Panc1 (cell line): Measurements from ENCODE around the gene MAGI2. TPM values are rescaled to one million over a fixed set of nuclear protein-coding genes. Genes with fewer than 3 reads are reported as not detected.

ENCODE experiments used
- ATAC-seq: fragments of 200-7000 bp; cut with Tn5 transposase; 2 replicates; pipeline ENCODE4 v1.9.1; 2020; ENCODE audit warnings: mild to moderate bottlenecking, moderate library complexity
- BruUV-seq: library from RNA; stranded (reverse); fragments of 400-500 nt; replicated peaks from 2 replicates; lab custom pipeline; 2021; lab: Mats Ljungman, UMichigan
- CTCF ChIA-PET: fragments of 300-600 bp; sonication (Branson Sonifier 250); formaldehyde crosslinking; loops from one replicate; lab custom pipeline; 2022; ENCODE audit warnings: antibody characterized with exemption; lab: Charles Lee
- POLR2A ChIA-PET: fragments of 300-600 bp; sonication (Branson Sonifier 250); formaldehyde crosslinking; loops from one replicate; lab custom pipeline; 2022; ENCODE audit warnings: antibody characterized with exemption; lab: Charles Lee
- DNase-seq: peaks from one replicate; pipeline ENCODE4 v3.0.0-alpha.2; 2010; ENCODE audit warnings: low read depth, low spot score
- H3K27ac ChIP-seq: 2 replicates; pipeline ENCODE4 v1.5.1; 2011; ENCODE audit warnings: mild to moderate bottlenecking, low read length, inconsistent platforms
- H3K27me3 ChIP-seq: fragments of 200-500 bp; sonication (Bioruptor generic); 2 replicates; pipeline ENCODE4 v1.6.0; 2014; ENCODE audit warnings: low read length, inconsistent platforms; ENCODE audit not compliant: control insufficient read depth, insufficient read depth
- H3K36me3 ChIP-seq: fragments of 200-500 bp; sonication (Bioruptor generic); 2 replicates; pipeline ENCODE4 v1.5.1; 2014; ENCODE audit warnings: inconsistent platforms, mild to moderate bottlenecking, low read length, moderate library complexity; ENCODE audit not compliant: control insufficient read depth, insufficient read depth
- H3K4me1 ChIP-seq: 2 replicates; pipeline ENCODE4 v1.5.1; 2011; ENCODE audit warnings: inconsistent platforms, mild to moderate bottlenecking, low read length, moderate library complexity; ENCODE audit not compliant: control insufficient read depth, insufficient read depth
- H3K4me3 ChIP-seq, 2 experiments: 2 replicates each; pipeline ENCODE4 v1.5.1; 2011 to 2012; ENCODE audit warnings: low read depth in 2 of 2, low read length in 2 of 2, mild to moderate bottlenecking in 2 of 2, inconsistent platforms in 1 of 2, moderate library complexity in 1 of 2
- H3K9me3 ChIP-seq: fragments of 200-500 bp; sonication (Bioruptor generic); 2 replicates; pipeline ENCODE4 v1.5.1; 2014; ENCODE audit warnings: low read depth, mild to moderate bottlenecking, inconsistent platforms, low read length, moderate library complexity; ENCODE audit not compliant: control insufficient read depth, insufficient read depth
- POLR2AphosphoS5 ChIP-seq: IDR thresholded peaks from 2 replicates; pipeline ENCODE4 v1.6.1; 2012; ENCODE audit warnings: mild to moderate bottlenecking, low read depth, low read length, moderate library complexity
- SIN3A ChIP-seq: IDR thresholded peaks from 2 replicates; pipeline ENCODE4 v1.6.1; 2012; ENCODE audit warnings: low read depth, mild to moderate bottlenecking, low read length, moderate library complexity, borderline replicate concordance; ENCODE audit not compliant: insufficient read depth
- TCF7L2 ChIP-seq: IDR thresholded peaks from 2 replicates; pipeline ENCODE4 v1.6.1; 2011; ENCODE audit warnings: mild to moderate bottlenecking, low read depth, low read length, inconsistent platforms
- in situ Hi-C: cut with HindIII; loops from 2 replicates; pipeline ENCODE4 v1.10.0; 2016; ENCODE audit warnings: low sequenced_read_pairs, low pct_unique_long_range_greater_than_20kb
- intact Hi-C: fragments of 100-400 bp; cut with micrococcal nuclease; formaldehyde crosslinking; loops from one replicate; pipeline ENCODE4 v1.10.0; 2022; ENCODE audit not compliant: unreplicated experiment
- total RNA-seq: library from RNA; stranded (reverse); gene quantifications from one replicate; pipeline ENCODE4 v1.2.1, GENCODE V29; 2021; ENCODE audit not compliant: unreplicated experiment
- TF ChIP-seq, protein P1 (sequence below), 2 experiments: IDR thresholded peaks; 2 replicates each; pipeline ENCODE4 v1.6.1; 2011 to 2012; ENCODE audit warnings: low read depth in 2 of 2, control low read depth in 1 of 2, low read length in 1 of 2, mild to moderate bottlenecking in 1 of 2, moderate library complexity in 1 of 2; ENCODE audit not compliant: insufficient read depth in 1 of 2
- TF ChIP-seq, protein P2 (sequence below): fragments of 450-650 bp; IDR thresholded peaks from 2 replicates; pipeline ENCODE4 v1.5.1; 2017; ENCODE audit warnings: mild to moderate bottlenecking

Gene MAGI2
- total RNA-seq, 1 experiment from 2014 or later = 5.4 TPM

DNA sequence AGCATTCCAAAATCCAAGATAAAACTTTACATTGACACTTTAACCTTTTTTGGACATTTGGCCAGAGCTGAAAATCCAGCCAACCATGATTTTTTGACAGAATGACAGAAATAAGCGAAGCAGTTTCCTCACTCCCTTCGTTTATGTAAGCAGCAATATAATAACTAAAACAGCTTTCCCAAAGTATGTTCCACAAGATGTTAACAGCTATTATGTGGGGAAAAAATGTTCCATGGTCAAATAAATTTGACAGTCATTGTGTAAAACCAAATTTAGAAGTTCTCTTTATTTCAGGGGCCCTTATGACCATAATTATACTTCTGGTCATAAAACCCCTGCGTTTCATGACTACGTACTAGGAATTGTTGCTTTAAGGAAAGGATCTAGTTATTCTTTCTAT, 416.5 kb downstream of the MAGI2 start:
- POLR2A ChIA-PET = no interaction called here
- TF ChIP-seq SIN3A = no peak
- TF ChIP-seq, protein P1, sequence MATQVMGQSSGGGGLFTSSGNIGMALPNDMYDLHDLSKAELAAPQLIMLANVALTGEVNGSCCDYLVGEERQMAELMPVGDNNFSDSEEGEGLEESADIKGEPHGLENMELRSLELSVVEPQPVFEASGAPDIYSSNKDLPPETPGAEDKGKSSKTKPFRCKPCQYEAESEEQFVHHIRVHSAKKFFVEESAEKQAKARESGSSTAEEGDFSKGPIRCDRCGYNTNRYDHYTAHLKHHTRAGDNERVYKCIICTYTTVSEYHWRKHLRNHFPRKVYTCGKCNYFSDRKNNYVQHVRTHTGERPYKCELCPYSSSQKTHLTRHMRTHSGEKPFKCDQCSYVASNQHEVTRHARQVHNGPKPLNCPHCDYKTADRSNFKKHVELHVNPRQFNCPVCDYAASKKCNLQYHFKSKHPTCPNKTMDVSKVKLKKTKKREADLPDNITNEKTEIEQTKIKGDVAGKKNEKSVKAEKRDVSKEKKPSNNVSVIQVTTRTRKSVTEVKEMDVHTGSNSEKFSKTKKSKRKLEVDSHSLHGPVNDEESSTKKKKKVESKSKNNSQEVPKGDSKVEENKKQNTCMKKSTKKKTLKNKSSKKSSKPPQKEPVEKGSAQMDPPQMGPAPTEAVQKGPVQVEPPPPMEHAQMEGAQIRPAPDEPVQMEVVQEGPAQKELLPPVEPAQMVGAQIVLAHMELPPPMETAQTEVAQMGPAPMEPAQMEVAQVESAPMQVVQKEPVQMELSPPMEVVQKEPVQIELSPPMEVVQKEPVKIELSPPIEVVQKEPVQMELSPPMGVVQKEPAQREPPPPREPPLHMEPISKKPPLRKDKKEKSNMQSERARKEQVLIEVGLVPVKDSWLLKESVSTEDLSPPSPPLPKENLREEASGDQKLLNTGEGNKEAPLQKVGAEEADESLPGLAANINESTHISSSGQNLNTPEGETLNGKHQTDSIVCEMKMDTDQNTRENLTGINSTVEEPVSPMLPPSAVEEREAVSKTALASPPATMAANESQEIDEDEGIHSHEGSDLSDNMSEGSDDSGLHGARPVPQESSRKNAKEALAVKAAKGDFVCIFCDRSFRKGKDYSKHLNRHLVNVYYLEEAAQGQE (IDR thresholded peaks at IDR 0.05; ENCODE audit: insufficient read depth in 1 of 2, low read depth in 2 of 2, low read length in 1 of 2) = no peak
- TF ChIP-seq, protein P2, sequence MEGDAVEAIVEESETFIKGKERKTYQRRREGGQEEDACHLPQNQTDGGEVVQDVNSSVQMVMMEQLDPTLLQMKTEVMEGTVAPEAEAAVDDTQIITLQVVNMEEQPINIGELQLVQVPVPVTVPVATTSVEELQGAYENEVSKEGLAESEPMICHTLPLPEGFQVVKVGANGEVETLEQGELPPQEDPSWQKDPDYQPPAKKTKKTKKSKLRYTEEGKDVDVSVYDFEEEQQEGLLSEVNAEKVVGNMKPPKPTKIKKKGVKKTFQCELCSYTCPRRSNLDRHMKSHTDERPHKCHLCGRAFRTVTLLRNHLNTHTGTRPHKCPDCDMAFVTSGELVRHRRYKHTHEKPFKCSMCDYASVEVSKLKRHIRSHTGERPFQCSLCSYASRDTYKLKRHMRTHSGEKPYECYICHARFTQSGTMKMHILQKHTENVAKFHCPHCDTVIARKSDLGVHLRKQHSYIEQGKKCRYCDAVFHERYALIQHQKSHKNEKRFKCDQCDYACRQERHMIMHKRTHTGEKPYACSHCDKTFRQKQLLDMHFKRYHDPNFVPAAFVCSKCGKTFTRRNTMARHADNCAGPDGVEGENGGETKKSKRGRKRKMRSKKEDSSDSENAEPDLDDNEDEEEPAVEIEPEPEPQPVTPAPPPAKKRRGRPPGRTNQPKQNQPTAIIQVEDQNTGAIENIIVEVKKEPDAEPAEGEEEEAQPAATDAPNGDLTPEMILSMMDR = no peak
- no peak for TF ChIP-seq TCF7L2
- TF ChIP-seq POLR2AphosphoS5 = no peak
- no peak overlapping the region for H3K4me3 ChIP-seq
- no peak for DNase-seq
- no peaks in the 10 kb centered on the region for H3K4me1 ChIP-seq
- ATAC-seq = no peak
- no peaks in the 10 kb centered on the region for H3K9me3 ChIP-seq
- no peaks in the 10 kb centered on the region for H3K27me3 ChIP-seq
- H3K27ac ChIP-seq = no peak overlapping the region
- in situ Hi-C loops (no loop called here), intact Hi-C loops (no loop called here)
- BruUV-seq = no TSS peak
- CTCF ChIA-PET = no interaction called here
- no peaks in the 10 kb centered on the region for H3K36me3 ChIP-seq

DNA sequence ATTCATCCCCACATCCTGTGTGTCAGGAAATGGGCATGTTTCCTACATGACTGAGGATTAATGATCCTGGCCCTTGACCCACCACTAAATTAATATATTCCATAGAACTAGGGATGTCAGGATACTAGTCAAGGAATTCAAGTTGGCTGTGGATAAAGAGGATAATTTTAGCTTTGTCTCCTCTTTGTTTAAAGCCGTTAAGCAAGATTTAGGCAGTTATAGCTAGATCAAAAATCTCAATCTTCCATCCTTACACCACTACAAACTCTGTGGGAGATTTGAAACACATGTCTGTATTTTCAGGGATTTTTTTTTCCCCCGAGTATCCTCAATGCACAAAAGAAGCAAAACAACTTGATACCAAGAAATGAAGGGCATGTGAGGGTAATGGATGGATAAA, 417.1 kb downstream of the MAGI2 start:
- H3K9me3 ChIP-seq = no peaks in the 10 kb centered on the region
- intact Hi-C loops (no loop called here), in situ Hi-C loops (no loop called here)
- H3K4me1 ChIP-seq = no peaks in the 10 kb centered on the region
- no peak overlapping the region for H3K27ac ChIP-seq
- BruUV-seq = no TSS peak
- no peak overlapping the region for H3K4me3 ChIP-seq
- H3K27me3 ChIP-seq = no peaks in the 10 kb centered on the region
- ATAC-seq (no peak), DNase-seq (no peak)
- no peaks in the 10 kb centered on the region for H3K36me3 ChIP-seq
- TF ChIP-seq SIN3A (no peak), POLR2AphosphoS5 (no peak), TCF7L2 (no peak)
- TF ChIP-seq, protein P2 = no peak
- TF ChIP-seq, protein P1 (IDR thresholded peaks at IDR 0.05; ENCODE audit: insufficient read depth in 1 of 2, low read depth in 2 of 2, low read length in 1 of 2) = no peak
- POLR2A ChIA-PET = no interaction called here
- CTCF ChIA-PET = no interaction called here
